Measurements from ENCODE around the gene RXFP3.

Gene RXFP3

DNA sequence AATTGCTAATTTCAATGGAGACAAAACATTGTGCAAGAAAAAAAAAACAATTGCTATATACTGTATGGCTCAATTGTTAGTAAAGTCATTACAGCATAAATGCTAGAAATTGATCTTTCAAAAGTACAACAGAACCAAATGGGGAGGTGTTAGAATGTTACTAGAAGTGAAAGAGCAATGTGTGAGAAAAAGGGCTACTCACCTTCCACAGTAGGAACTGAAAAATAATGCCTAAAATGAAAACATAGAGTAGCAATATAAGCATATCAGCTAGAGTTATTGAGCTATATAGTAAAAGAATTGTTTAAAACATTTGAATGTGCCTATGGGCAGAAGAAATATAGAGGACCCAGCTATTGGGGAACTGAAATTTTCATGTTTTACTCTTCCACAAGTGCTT is 10.9 kb upstream of the RXFP3 start:
- TF ChIP-seq EZH2 (optimal IDR thresholded peaks at IDR 0.05; ENCODE audit: low read depth, low read length) (no peak), EZH2phosphoT487 (IDR thresholded peaks at IDR 0.05; ENCODE audit: low read length) (no peak)
- TF ChIP-seq, protein P1, sequence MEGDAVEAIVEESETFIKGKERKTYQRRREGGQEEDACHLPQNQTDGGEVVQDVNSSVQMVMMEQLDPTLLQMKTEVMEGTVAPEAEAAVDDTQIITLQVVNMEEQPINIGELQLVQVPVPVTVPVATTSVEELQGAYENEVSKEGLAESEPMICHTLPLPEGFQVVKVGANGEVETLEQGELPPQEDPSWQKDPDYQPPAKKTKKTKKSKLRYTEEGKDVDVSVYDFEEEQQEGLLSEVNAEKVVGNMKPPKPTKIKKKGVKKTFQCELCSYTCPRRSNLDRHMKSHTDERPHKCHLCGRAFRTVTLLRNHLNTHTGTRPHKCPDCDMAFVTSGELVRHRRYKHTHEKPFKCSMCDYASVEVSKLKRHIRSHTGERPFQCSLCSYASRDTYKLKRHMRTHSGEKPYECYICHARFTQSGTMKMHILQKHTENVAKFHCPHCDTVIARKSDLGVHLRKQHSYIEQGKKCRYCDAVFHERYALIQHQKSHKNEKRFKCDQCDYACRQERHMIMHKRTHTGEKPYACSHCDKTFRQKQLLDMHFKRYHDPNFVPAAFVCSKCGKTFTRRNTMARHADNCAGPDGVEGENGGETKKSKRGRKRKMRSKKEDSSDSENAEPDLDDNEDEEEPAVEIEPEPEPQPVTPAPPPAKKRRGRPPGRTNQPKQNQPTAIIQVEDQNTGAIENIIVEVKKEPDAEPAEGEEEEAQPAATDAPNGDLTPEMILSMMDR (IDR thresholded peaks at IDR 0.05; ENCODE audit: low read length), result no peak
- H3F3A ChIP-seq (ENCODE audit: insufficient read depth, low read length), result no peaks in the 10 kb centered on the region
- no peak overlapping the region for H3K27ac ChIP-seq (ENCODE audit: low read length)
- H2AFZ ChIP-seq (ENCODE audit: low read length), result no peak overlapping the region
- no peak overlapping the region for H3K4me2 ChIP-seq (ENCODE audit: low read depth, low read length)
- no peaks in the 10 kb centered on the region for H4K20me1 ChIP-seq (ENCODE audit: insufficient read depth, low read length)
- no peaks in the 10 kb centered on the region for H3K27me3 ChIP-seq (replicated peaks; ENCODE audit: insufficient read depth, low read length)
- no peaks in the 10 kb centered on the region for H3K9me2 ChIP-seq (replicated peaks; ENCODE audit: insufficient read depth, low read length)
- no peaks in the 10 kb centered on the region for H3K79me2 ChIP-seq (ENCODE audit: low read length)
- H3K9me3 ChIP-seq (replicated peaks; ENCODE audit: insufficient read depth, low read length), result no peaks in the 10 kb centered on the region
- no peak overlapping the region for H3K9ac ChIP-seq (ENCODE audit: low read length)
- H3K4me1 ChIP-seq (ENCODE audit: low read length), result peaks cover 8% of the 10 kb centered on the region; the same call in 1 of the 2 replicates
- no peaks in the 10 kb centered on the region for H3K36me3 ChIP-seq (replicated peaks; ENCODE audit: insufficient read depth, low read length)
- DNase-seq, result no peak
- H3K4me3 ChIP-seq (ENCODE audit: low read length), result no peak overlapping the region

DNA sequence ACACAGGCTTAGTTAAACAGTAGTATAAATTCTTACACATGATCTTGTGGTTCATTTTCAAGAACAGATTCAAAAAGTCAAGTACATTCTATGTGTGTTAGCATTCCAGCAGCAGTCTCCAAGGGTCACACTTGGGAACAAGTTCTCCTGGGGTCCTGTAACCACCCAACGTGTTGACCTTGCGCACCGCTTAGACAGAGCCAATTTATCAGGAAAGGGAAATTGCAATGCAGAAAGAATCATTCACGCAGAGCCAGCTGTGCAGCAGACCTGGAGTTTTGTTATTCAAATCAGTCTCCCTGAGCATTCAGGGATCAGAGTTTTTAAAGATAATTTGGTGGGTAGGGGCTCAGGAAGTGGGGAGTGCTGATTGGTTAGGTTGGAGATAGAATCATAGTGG is 8.5 kb upstream of the RXFP3 start:
- no peaks in the 10 kb centered on the region for H4K20me1 ChIP-seq (ENCODE audit: insufficient read depth, low read length)
- H3K27ac ChIP-seq (ENCODE audit: low read length), result no peak overlapping the region
- no peaks in the 10 kb centered on the region for H3F3A ChIP-seq (ENCODE audit: insufficient read depth, low read length)
- no peaks in the 10 kb centered on the region for H3K9me2 ChIP-seq (replicated peaks; ENCODE audit: insufficient read depth, low read length)
- no peak for DNase-seq
- no peak overlapping the region for H3K4me2 ChIP-seq (ENCODE audit: low read depth, low read length)
- H3K4me1 ChIP-seq (ENCODE audit: low read length), result peaks cover 8% of the 10 kb centered on the region; the same call in 1 of the 2 replicates
- no peak overlapping the region for H3K9ac ChIP-seq (ENCODE audit: low read length)
- no peaks in the 10 kb centered on the region for H3K9me3 ChIP-seq (replicated peaks; ENCODE audit: insufficient read depth, low read length)
- H3K79me2 ChIP-seq (ENCODE audit: low read length), result no peaks in the 10 kb centered on the region
- H2AFZ ChIP-seq (ENCODE audit: low read length), result no peak overlapping the region
- H3K27me3 ChIP-seq (replicated peaks; ENCODE audit: insufficient read depth, low read length), result no peaks in the 10 kb centered on the region
- no peak overlapping the region for H3K4me3 ChIP-seq (ENCODE audit: low read length)
- no peaks in the 10 kb centered on the region for H3K36me3 ChIP-seq (replicated peaks; ENCODE audit: insufficient read depth, low read length)
- TF ChIP-seq EZH2phosphoT487 (IDR thresholded peaks at IDR 0.05; ENCODE audit: low read length), result no peak
- TF ChIP-seq, protein P1 (IDR thresholded peaks at IDR 0.05; ENCODE audit: low read length), result no peak

DNA sequence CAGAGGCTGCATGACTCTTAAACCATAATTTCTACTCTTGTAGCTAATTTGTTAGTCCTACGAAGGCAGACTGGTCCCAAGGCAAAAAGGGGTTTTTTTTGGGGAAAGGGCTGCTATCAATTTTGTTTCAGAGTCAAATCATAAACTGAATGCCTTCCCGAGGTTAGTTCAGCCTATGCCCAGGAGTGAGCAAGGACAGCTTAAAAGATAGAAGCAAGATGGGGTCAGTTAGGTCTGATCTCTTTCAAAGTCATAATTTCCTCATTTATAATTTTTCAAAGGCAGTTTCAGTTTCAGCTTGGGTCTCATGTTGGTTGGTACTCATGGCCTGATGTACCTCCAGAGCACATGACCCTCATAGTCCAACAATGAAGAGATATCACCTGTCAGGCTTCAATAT is 7.9 kb upstream of the RXFP3 start:
- no peaks in the 10 kb centered on the region for H3F3A ChIP-seq (ENCODE audit: insufficient read depth, low read length)
- no peak for TF ChIP-seq EZH2 (optimal IDR thresholded peaks at IDR 0.05; ENCODE audit: low read depth, low read length)
- TF ChIP-seq, protein P1 (IDR thresholded peaks at IDR 0.05; ENCODE audit: low read length), result no peak
- no peak for TF ChIP-seq EZH2phosphoT487 (IDR thresholded peaks at IDR 0.05; ENCODE audit: low read length)
- DNase-seq, result no peak
- H3K27ac ChIP-seq (ENCODE audit: low read length), result no peak overlapping the region
- no peaks in the 10 kb centered on the region for H3K27me3 ChIP-seq (replicated peaks; ENCODE audit: insufficient read depth, low read length)
- peaks cover 11% of the 10 kb centered on the region for H3K4me1 ChIP-seq (ENCODE audit: low read length)
- H3K4me2 ChIP-seq (ENCODE audit: low read depth, low read length), result no peak overlapping the region
- no peak overlapping the region for H3K4me3 ChIP-seq (ENCODE audit: low read length)
- no peaks in the 10 kb centered on the region for H4K20me1 ChIP-seq (ENCODE audit: insufficient read depth, low read length)
- H2AFZ ChIP-seq (ENCODE audit: low read length), result no peak overlapping the region
- H3K9me2 ChIP-seq (replicated peaks; ENCODE audit: insufficient read depth, low read length), result no peaks in the 10 kb centered on the region
- H3K9me3 ChIP-seq (replicated peaks; ENCODE audit: insufficient read depth, low read length), result no peaks in the 10 kb centered on the region
- no peaks in the 10 kb centered on the region for H3K79me2 ChIP-seq (ENCODE audit: low read length)
- no peaks in the 10 kb centered on the region for H3K36me3 ChIP-seq (replicated peaks; ENCODE audit: insufficient read depth, low read length)
- no peak overlapping the region for H3K9ac ChIP-seq (ENCODE audit: low read length)
